Suprapubic skin (tissue), 4 donors: ENCODE results near the gene BTBD7. TPM values are rescaled to one million over a fixed set of nuclear protein-coding genes. Genes with fewer than 3 reads are reported as not detected.
"Not testable (repeated sequence)": the region's sequence is repeated elsewhere in the genome, so short reads cannot be mapped to it uniquely, and the experiment has no call there.

ENCODE experiments used
- DNase-seq, 2 donors: peaks; one replicate each; pipeline ENCODE4 v3.0.0-alpha.2; 2019; ENCODE audit warnings: low spot score in 2 of 2
- H3K27ac ChIP-seq: fragments of 200-600 bp; sonication (generic); one replicate; pipeline ENCODE4 v1.5.1; 2019
- H3K27me3 ChIP-seq: fragments of 200-600 bp; sonication (generic); one replicate; pipeline ENCODE4 v1.5.1; 2019
- H3K36me3 ChIP-seq: fragments of 200-600 bp; sonication (generic); one replicate; pipeline ENCODE4 v1.5.1; 2019
- H3K4me1 ChIP-seq: fragments of 200-600 bp; sonication (generic); one replicate; pipeline ENCODE4 v1.5.1; 2019
- H3K4me3 ChIP-seq: fragments of 200-600 bp; sonication (generic); one replicate; pipeline ENCODE4 v1.5.1; 2019; ENCODE audit warnings: mild to moderate bottlenecking
- H3K9me3 ChIP-seq: fragments of 200-600 bp; sonication (generic); one replicate; pipeline ENCODE4 v1.5.1; 2019
- CTCF ChIP-seq, 2 donors: fragments of 200-600 bp in 1 of 2; fragments of 450-650 bp in 1 of 2; sonication (generic) in 1 of 2; IDR thresholded peaks; one replicate each; pipeline ENCODE4 v1.5.1; 2016 to 2019; ENCODE audit warnings: antibody characterized with exemption in 2 of 2, mild to moderate bottlenecking in 1 of 2, moderate library complexity in 1 of 2
- EP300 ChIP-seq: sonication (generic); formaldehyde crosslinking; IDR thresholded peaks from one replicate; pipeline ENCODE4 v1.6.1; 2017; ENCODE audit warnings: antibody characterized with exemption
- POLR2A ChIP-seq, 2 donors: fragments of 450-650 bp; IDR thresholded peaks; one replicate each; pipeline ENCODE4 v1.6.1; 2017; ENCODE audit warnings: antibody characterized with exemption in 2 of 2, mild to moderate bottlenecking in 2 of 2, moderate library complexity in 2 of 2
- POLR2AphosphoS5 ChIP-seq, 3 donors: sonication (generic); formaldehyde crosslinking; IDR thresholded peaks; one replicate each; pipeline ENCODE4 v1.6.1; 2017; ENCODE audit warnings: antibody characterized with exemption in 3 of 3
- WGBS: methylation state at CpG from one replicate; pipeline ENCODE4 v1.1.5; 2018; 5-methylcytosine and 5-hydroxymethylcytosine counted together
- total RNA-seq, 4 donors: library from RNA; depleted of rRNA; stranded (reverse); fragments of >200 nt; gene quantifications; one replicate each; pipeline ENCODE4 v1.1.0, GENCODE V29; 2016

Gene BTBD7
- total RNA-seq, 4 donors from 2014 or later: 18.8 to 27.0 (median 23.6) TPM

- Histone ChIP-seq H3K36me3 (no peaks in the 10 kb centered on the region), H3K27ac (no peak overlapping the region), H3K9me3 (no peaks in the 10 kb centered on the region), H3K4me1 (no peaks in the 10 kb centered on the region), H3K4me3 (no peak overlapping the region), H3K27me3 (no peaks in the 10 kb centered on the region)
- WGBS: 83% methylated on average over 4 of the region's 4 CpGs
- TF ChIP-seq POLR2AphosphoS5 (IDR thresholded peaks at IDR 0.05) (no peak), EP300 (no peak), POLR2A (IDR thresholded peaks at IDR 0.05) (no peak), CTCF (IDR thresholded peaks at IDR 0.05) (no peak)
- no peak for DNase-seq
Observed at GRCh38 chr14:93369713-93370266, 37.0 kb upstream of the BTBD7 start.

GRCh38 chr14:93368996-93369712 is 36.3 kb upstream of the BTBD7 start:
- WGBS: 63% methylated on average over 5 of the region's 5 CpGs
- no peak overlapping the region for H3K27ac ChIP-seq
- TF ChIP-seq POLR2AphosphoS5 (IDR thresholded peaks at IDR 0.05) (no peak), CTCF (IDR thresholded peaks at IDR 0.05) (no peak), POLR2A (IDR thresholded peaks at IDR 0.05) (no peak), EP300 (no peak)

GRCh38 chr14:93354873-93355272 is 22.0 kb upstream of the BTBD7 start:
- not testable (repeated sequence) for H3K4me3 ChIP-seq, DNase-seq, H3K27ac ChIP-seq, H3K27me3 ChIP-seq, H3K36me3 ChIP-seq, H3K4me1 ChIP-seq, H3K9me3 ChIP-seq
- 87% methylated on average over 6 of the region's 6 CpGs for WGBS

More at GRCh38 chr14:93368996-93369712, 36.3 kb upstream of the BTBD7 start:
- Histone ChIP-seq H3K4me3 (no peak overlapping the region), H3K9me3 (no peaks in the 10 kb centered on the region), H3K27me3 (no peaks in the 10 kb centered on the region), H3K4me1 (no peaks in the 10 kb centered on the region), H3K36me3 (no peaks in the 10 kb centered on the region)
- DNase-seq: no peak

- no peak overlapping the region for H3K4me3 ChIP-seq
- DNase-seq: no peak
- H3K36me3 ChIP-seq: no peaks in the 10 kb centered on the region
- TF ChIP-seq EP300 (no peak), CTCF (IDR thresholded peaks at IDR 0.05) (no peak), POLR2A (IDR thresholded peaks at IDR 0.05) (no peak), POLR2AphosphoS5 (IDR thresholded peaks at IDR 0.05) (no peak)
- H3K9me3 ChIP-seq: no peaks in the 10 kb centered on the region
- no peak overlapping the region for H3K27ac ChIP-seq
- H3K4me1 ChIP-seq: no peaks in the 10 kb centered on the region
- no peaks in the 10 kb centered on the region for H3K27me3 ChIP-seq
- 91% methylated on average over 5 of the region's 5 CpGs for WGBS
Observed at GRCh38 chr14:93348292-93348691, 15.5 kb upstream of the BTBD7 start.

GRCh38 chr14:93347850-93348249 is 15.0 kb upstream of the BTBD7 start:
- 85% methylated on average over 8 of the region's 8 CpGs for WGBS
- Histone ChIP-seq H3K4me1 (no peaks in the 10 kb centered on the region), H3K27me3 (no peaks in the 10 kb centered on the region), H3K36me3 (no peaks in the 10 kb centered on the region), H3K27ac (no peak overlapping the region), H3K4me3 (no peak overlapping the region), H3K9me3 (no peaks in the 10 kb centered on the region)
- DNase-seq: no peak
- no peak for TF ChIP-seq EP300
- TF ChIP-seq POLR2AphosphoS5 (IDR thresholded peaks at IDR 0.05): no peak
- no peak for TF ChIP-seq CTCF (IDR thresholded peaks at IDR 0.05)
- TF ChIP-seq POLR2A (IDR thresholded peaks at IDR 0.05): no peak
